Nephron (organoid): ENCODE data around the gene SGCB.

Experiments used
- H3K27ac Mint-ChIP-seq, 3 experiments: 2 replicates each; pipeline ENCODE4 v1.8.0; 2020; ENCODE audit warnings: mixed read lengths in 3 of 3, mild to moderate bottlenecking in 2 of 3, moderate library complexity in 1 of 3
- H3K27me3 Mint-ChIP-seq: 2 replicates; pipeline ENCODE4 v1.8.0; 2021; ENCODE audit warnings: low read depth, mild to moderate bottlenecking, moderate library complexity, mixed read lengths
- H3K36me3 Mint-ChIP-seq: 2 replicates; pipeline ENCODE4 v1.8.0; 2020; ENCODE audit warnings: low read depth, mixed read lengths
- H3K4me1 Mint-ChIP-seq: 2 replicates; pipeline ENCODE4 v1.8.0; 2020; ENCODE audit warnings: mixed read lengths
- H3K4me3 Mint-ChIP-seq, 3 experiments: 2 replicates each; pipeline ENCODE4 v1.8.0; 2020; ENCODE audit warnings: mild to moderate bottlenecking in 3 of 3, mixed read lengths in 3 of 3, moderate library complexity in 2 of 3
- H3K9me3 Mint-ChIP-seq: 2 replicates; pipeline ENCODE4 v1.8.0; 2020; ENCODE audit warnings: mixed read lengths
- TF ChIP-seq, protein P1 (sequence below), 3 experiments: fragments of 200-600 bp; sonication (generic); IDR thresholded peaks; one replicate each; pipeline ENCODE4 v1.5.0; 2021; ENCODE audit warnings: antibody characterized with exemption in 3 of 3; ENCODE audit not compliant: unreplicated experiment in 3 of 3

Gene SGCB

DNA sequence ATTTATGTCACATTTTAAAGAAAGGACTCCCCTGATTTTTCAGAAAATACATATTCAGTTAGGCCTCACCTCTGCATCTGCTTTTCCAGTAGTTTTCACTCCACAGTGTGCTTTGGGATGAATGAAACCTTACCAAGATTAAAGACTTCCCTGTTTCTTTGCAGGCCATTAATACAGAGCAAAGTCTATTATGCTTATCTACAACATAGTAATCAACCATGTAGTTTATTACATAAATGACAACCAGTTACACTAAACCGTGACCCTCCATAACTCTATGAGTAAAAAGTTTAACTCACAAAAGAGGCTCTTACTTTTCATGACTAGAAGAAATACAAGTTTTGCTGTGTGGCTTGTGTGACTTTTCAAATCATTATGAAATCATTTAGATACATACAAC, 20.3 kb downstream of the SGCB start:
- Mint-ChIP-seq H3K36me3 (peaks cover 23% of the 10 kb centered on the region), H3K4me1 (no peaks in the 10 kb centered on the region), H3K27ac (no peak overlapping the region), H3K4me3 (no peak overlapping the region), H3K27me3 (no peaks in the 10 kb centered on the region), H3K9me3 (no peaks in the 10 kb centered on the region)
- TF ChIP-seq, protein P1, sequence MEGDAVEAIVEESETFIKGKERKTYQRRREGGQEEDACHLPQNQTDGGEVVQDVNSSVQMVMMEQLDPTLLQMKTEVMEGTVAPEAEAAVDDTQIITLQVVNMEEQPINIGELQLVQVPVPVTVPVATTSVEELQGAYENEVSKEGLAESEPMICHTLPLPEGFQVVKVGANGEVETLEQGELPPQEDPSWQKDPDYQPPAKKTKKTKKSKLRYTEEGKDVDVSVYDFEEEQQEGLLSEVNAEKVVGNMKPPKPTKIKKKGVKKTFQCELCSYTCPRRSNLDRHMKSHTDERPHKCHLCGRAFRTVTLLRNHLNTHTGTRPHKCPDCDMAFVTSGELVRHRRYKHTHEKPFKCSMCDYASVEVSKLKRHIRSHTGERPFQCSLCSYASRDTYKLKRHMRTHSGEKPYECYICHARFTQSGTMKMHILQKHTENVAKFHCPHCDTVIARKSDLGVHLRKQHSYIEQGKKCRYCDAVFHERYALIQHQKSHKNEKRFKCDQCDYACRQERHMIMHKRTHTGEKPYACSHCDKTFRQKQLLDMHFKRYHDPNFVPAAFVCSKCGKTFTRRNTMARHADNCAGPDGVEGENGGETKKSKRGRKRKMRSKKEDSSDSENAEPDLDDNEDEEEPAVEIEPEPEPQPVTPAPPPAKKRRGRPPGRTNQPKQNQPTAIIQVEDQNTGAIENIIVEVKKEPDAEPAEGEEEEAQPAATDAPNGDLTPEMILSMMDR (IDR thresholded peaks at IDR 0.05; ENCODE audit: unreplicated experiment in 3 of 3) = no peak

DNA sequence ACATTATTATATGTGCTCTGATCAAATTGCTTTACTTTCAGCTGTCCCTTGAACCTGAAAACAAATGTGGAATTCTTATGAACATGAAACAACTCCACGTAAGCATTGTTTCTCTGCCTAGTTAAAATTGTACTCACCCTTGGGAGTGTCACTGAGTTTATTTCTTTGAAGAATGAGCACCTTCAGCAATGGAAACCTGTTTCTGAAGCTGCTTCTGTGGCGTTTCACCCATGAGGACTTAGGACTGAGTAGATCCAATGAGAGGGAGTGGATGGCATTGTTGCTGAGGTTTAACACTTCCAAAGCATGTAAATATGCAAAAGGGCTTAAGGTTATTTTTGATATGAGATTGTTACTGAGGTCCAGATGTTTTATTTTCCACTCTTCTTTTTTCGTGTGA, 21.1 kb downstream of the SGCB start:
- no peak overlapping the region for H3K27ac Mint-ChIP-seq
- H3K27me3 Mint-ChIP-seq = no peaks in the 10 kb centered on the region
- H3K36me3 Mint-ChIP-seq = peaks cover 17% of the 10 kb centered on the region
- H3K4me3 Mint-ChIP-seq = no peak overlapping the region
- no peaks in the 10 kb centered on the region for H3K4me1 Mint-ChIP-seq
- TF ChIP-seq, protein P1 (IDR thresholded peaks at IDR 0.05; ENCODE audit: unreplicated experiment in 3 of 3) = no peak
- no peaks in the 10 kb centered on the region for H3K9me3 Mint-ChIP-seq

DNA sequence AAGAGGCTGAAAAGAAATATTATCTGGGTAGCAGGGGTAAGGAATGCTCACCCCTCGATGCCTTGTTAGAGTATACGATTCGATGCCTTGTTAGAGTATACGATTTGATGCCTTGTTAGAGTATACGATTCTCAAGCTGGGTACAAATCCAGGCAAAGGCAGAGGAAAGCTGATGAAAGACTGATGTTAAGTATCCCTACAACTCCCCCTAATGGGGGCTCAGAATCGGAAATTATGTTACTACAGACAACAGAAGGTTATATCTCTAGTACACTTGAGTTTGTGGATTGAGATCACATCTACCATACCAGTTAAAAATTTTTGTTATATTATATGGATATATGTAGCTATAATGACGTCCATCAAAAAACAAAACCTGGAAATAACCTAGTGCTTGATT, 22.7 kb downstream of the SGCB start:
- TF ChIP-seq, protein P1 (IDR thresholded peaks at IDR 0.05; ENCODE audit: unreplicated experiment in 3 of 3) = peak in 2 of 3 experiments; percentile 18 to 34
- H3K36me3 Mint-ChIP-seq = peaks cover 23% of the 10 kb centered on the region
- H3K9me3 Mint-ChIP-seq = peaks cover 1% of the 10 kb centered on the region
- no peaks in the 10 kb centered on the region for H3K4me1 Mint-ChIP-seq
- H3K27ac Mint-ChIP-seq = no peak overlapping the region
- H3K27me3 Mint-ChIP-seq = no peaks in the 10 kb centered on the region
- H3K4me3 Mint-ChIP-seq = no peak overlapping the region

DNA sequence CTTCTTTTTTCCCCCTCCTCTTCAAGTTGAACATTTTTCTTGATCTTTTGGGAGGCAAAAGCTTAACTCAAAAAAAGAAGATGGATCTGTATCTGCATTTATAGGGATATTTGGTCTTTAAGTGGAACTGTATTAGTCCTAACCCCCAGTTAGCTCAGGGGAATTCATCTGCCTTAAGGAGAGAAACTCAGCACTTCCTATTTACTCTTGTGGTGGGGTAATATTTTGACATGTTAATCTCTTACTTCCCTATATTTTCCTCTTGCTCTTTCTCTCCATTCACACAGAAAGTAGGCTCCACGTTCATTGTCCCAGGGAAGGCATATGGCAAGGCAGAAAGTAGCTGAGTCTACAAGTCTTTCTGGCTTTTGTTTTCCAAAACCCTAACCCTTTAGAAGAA, 23.2 kb downstream of the SGCB start:
- H3K9me3 Mint-ChIP-seq = peaks cover 2% of the 10 kb centered on the region
- TF ChIP-seq, protein P1 (IDR thresholded peaks at IDR 0.05; ENCODE audit: unreplicated experiment in 3 of 3) = no peak

DNA sequence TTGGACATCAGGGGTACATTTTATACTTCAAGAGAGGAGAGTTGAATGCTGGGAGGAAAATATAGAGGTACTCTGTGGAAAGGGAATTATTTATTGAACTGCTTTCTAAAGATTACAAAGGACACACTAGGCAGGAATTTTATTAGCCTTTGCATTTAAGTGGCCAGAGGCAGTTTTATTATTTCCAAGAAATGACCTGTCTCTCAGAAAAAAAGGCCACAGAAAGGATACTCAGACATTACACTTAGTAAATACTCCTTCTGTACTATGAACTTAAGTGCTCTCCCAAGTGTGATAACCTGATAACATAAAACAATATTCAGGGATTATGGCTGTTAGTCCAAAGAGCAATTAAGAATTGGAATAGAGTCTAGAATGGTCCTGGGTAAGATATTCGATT, 25.4 kb downstream of the SGCB start:
- TF ChIP-seq, protein P1 (IDR thresholded peaks at IDR 0.05; ENCODE audit: unreplicated experiment in 3 of 3) = no peak
- Mint-ChIP-seq H3K4me3 (no peak overlapping the region), H3K4me1 (no peaks in the 10 kb centered on the region)

More for the DNA sequence above, 23.2 kb downstream of the SGCB start:
- Mint-ChIP-seq H3K27me3 (no peaks in the 10 kb centered on the region), H3K4me1 (no peaks in the 10 kb centered on the region), H3K27ac (no peak overlapping the region), H3K4me3 (no peak overlapping the region), H3K36me3 (peaks cover 20% of the 10 kb centered on the region)

DNA sequence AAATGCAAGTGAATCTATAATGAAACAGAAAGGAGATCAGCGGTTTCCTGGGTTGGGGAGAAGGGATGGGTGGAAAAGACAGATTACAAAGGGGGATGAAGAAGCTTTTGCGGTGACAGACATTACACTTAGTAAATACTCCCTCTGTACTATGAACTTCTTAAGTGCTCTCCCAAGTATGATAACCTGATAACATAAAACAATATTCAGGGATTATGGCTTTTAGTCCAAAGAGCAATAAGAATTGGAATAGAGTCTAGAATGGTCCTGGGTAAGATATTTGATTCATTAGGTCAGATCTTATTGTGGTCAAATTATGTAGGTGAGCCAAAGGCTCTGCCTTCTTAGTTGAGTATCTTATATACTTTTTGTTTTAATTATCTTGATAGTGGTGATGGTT, 27.1 kb downstream of the SGCB start:
- TF ChIP-seq, protein P1 (IDR thresholded peaks at IDR 0.05; ENCODE audit: unreplicated experiment in 3 of 3) = no peak
- Mint-ChIP-seq H3K4me3 (no peak overlapping the region), H3K4me1 (no peaks in the 10 kb centered on the region)

More for the DNA sequence above, 25.4 kb downstream of the SGCB start:
- peaks cover 18% of the 10 kb centered on the region for H3K36me3 Mint-ChIP-seq
- peaks cover 2% of the 10 kb centered on the region for H3K9me3 Mint-ChIP-seq
- H3K27me3 Mint-ChIP-seq = no peaks in the 10 kb centered on the region
- H3K27ac Mint-ChIP-seq = no peak overlapping the region

More for the DNA sequence above, 27.1 kb downstream of the SGCB start:
- H3K27me3 Mint-ChIP-seq = no peaks in the 10 kb centered on the region
- peaks cover 18% of the 10 kb centered on the region for H3K36me3 Mint-ChIP-seq
- peaks cover 2% of the 10 kb centered on the region for H3K9me3 Mint-ChIP-seq
- no peak overlapping the region for H3K27ac Mint-ChIP-seq
